ENCODE results near the gene GLDN. TPM values are rescaled to one million over a fixed set of nuclear protein-coding genes. Genes with fewer than 3 reads are reported as not detected.

The GLDN gene
- total RNA-seq, 5 donors from 2014 or later (not counting 1 experiment from before 2014, with no cell fraction given): 0.18 TPM; not detected in 4

DNA sequence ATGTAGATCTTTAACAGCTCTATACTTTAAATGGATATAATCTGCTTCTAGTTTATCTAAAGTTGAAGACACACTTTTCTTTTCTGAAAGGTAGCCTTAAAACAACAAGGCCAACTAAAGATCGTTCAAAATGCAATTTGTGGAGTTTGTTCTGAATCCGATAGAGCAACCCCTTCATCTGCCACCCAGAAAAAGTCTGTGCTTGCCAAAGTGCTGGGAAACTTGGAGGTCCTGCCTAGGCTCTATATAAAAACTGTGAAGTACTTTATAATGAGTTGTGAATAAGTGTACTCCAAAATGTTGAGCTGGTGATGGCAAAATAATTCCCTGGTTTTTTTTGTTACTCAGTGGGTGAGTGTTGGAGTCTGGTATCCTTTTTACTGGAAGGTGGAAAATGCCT, 12.5 kb downstream of the GLDN start:
- H3K27me3 Mint-ChIP-seq: peaks cover 12 to 17% of the 10 kb centered on the region in 2 donors
- peaks cover 0 to 4% (median 0%) of the 10 kb centered on the region in 3 donors for H3K9me3 Mint-ChIP-seq
- DNase-seq (no peak), ATAC-seq (replicated peaks in 1 of 4) (no peak)
- Histone ChIP-seq H3K4me1 (ENCODE audit: control insufficient read depth in 1 of 2, extremely low read depth in 1 of 2, insufficient read depth in 2 of 2, low read length in 2 of 2) (no peaks in the 10 kb centered on the region), H3K4me3 (ENCODE audit: control insufficient read depth in 1 of 2, extremely low read depth in 1 of 2, low read length in 1 of 2) (no peak overlapping the region), H3K9me3 (no peaks in the 10 kb centered on the region), H3K36me3 (ENCODE audit: control insufficient read depth in 2 of 2, extremely low read depth in 1 of 2, insufficient read depth in 1 of 2, low read length in 1 of 2) (no peaks in the 10 kb centered on the region), H3K27me3 (replicated peaks in 1 of 2; ENCODE audit: control insufficient read depth in 2 of 2, extremely low read depth in 1 of 2, insufficient read depth in 2 of 2, low read length in 1 of 2) (peaks cover 2 to 6% of the 10 kb centered on the region in 2 experiments), H3K27ac (ENCODE audit: low read length) (no peak overlapping the region)
- WGBS (ENCODE audit: insufficient coverage): no CpG with 5 or more reads among the region's 2 CpGs
- H3K4me3 Mint-ChIP-seq: no peak overlapping the region
- ChIA-PET CTCF (interaction anchor here in 1 of 2 donors (0.6 kb wide), 1 partner anchor 224 kb away, joined by 4 read pairs; no protein-coding TSS in a partner anchor), POLR2A (no interaction called here)
- H3K4me1 Mint-ChIP-seq: peaks cover 0 to 4% (median 3%) of the 10 kb centered on the region in 3 donors
- H3K36me3 Mint-ChIP-seq: no peaks in the 10 kb centered on the region
- H3K27ac Mint-ChIP-seq: no peak overlapping the region

DNA sequence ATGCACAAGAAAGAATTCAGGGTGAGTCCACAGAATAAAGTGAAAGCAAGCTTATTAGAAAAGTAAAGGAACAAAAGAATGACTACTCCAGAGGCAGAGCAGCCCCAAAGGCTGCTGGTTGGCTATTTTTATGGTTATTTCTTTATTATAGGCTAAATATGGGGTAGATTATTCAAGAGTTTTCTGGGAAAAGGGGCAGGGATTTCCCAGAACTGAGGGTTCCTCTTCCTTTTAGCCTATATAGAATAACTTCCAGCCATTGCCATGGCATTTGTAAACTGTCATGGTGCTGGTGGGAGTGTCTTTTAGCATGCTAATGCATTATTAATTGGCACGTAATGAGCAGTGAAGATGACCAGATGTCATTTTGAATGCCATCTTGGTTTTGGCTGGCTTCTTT, 13.6 kb downstream of the GLDN start:
- ChIA-PET POLR2A (no interaction called here), CTCF (no interaction called here)
- H3K27ac Mint-ChIP-seq: no peak overlapping the region
- H3K36me3 Mint-ChIP-seq: no peaks in the 10 kb centered on the region
- peaks cover 0 to 4% (median 3%) of the 10 kb centered on the region in 3 donors for H3K4me1 Mint-ChIP-seq
- no peak overlapping the region for H3K4me3 Mint-ChIP-seq
- WGBS (ENCODE audit: insufficient coverage): no CpG with 5 or more reads among the region's 1 CpG
- Histone ChIP-seq H3K9me3 (no peaks in the 10 kb centered on the region), H3K27me3 (replicated peaks in 1 of 2; ENCODE audit: control insufficient read depth in 2 of 2, extremely low read depth in 1 of 2, insufficient read depth in 2 of 2, low read length in 1 of 2) (peaks cover 2 to 6% of the 10 kb centered on the region in 2 experiments), H3K4me1 (ENCODE audit: control insufficient read depth in 1 of 2, extremely low read depth in 1 of 2, insufficient read depth in 2 of 2, low read length in 2 of 2) (no peaks in the 10 kb centered on the region), H3K27ac (ENCODE audit: low read length) (no peak overlapping the region), H3K36me3 (ENCODE audit: control insufficient read depth in 2 of 2, extremely low read depth in 1 of 2, insufficient read depth in 1 of 2, low read length in 1 of 2) (no peaks in the 10 kb centered on the region), H3K4me3 (ENCODE audit: control insufficient read depth in 1 of 2, extremely low read depth in 1 of 2, low read length in 1 of 2) (no peak overlapping the region)
- H3K9me3 Mint-ChIP-seq: peaks cover 0 to 4% (median 0%) of the 10 kb centered on the region in 3 donors
- H3K27me3 Mint-ChIP-seq: peaks cover 10 to 17% of the 10 kb centered on the region in 2 donors
- ATAC-seq (replicated peaks in 1 of 4) (no peak), DNase-seq (no peak)

DNA sequence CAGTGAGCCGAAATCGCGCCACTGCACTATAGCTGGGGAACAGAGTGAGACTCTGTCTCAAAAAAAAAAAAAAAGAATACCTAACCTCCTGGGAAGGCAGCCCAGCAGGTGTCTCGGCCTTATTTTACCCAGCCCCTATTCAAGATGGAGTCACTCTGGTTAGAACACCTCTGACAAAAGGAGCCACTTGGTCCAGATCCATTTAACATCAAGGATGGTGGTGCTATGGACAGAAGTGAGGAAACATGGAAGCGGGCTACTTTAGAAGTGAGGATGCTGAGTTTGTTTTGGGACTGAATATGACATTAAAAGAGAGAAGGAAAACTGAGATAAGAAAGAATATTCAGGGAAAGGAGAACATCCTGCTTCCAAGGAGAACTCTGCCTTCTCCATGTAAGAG, 14.7 kb downstream of the GLDN start:
- H3K27me3 Mint-ChIP-seq: peaks cover 6 to 17% of the 10 kb centered on the region in 2 donors
- ATAC-seq (replicated peaks in 1 of 4) (no peak), DNase-seq (no peak)
- H3K4me1 Mint-ChIP-seq: peaks cover 0 to 4% (median 3%) of the 10 kb centered on the region in 3 donors
- POLR2A ChIA-PET: no interaction called here
- no peaks in the 10 kb centered on the region for H3K9me3 ChIP-seq
- 33% methylated on average over 1 of the region's 5 CpGs for WGBS (ENCODE audit: insufficient coverage)
- CTCF ChIA-PET: no interaction called here
- peaks cover 2 to 6% of the 10 kb centered on the region in 2 experiments for H3K27me3 ChIP-seq (replicated peaks in 1 of 2; ENCODE audit: control insufficient read depth in 2 of 2, extremely low read depth in 1 of 2, insufficient read depth in 2 of 2, low read length in 1 of 2)
- peaks cover 0 to 4% (median 0%) of the 10 kb centered on the region in 3 donors for H3K9me3 Mint-ChIP-seq
- no peak overlapping the region for H3K4me3 Mint-ChIP-seq
- H3K4me1 ChIP-seq (ENCODE audit: control insufficient read depth in 1 of 2, extremely low read depth in 1 of 2, insufficient read depth in 2 of 2, low read length in 2 of 2): no peaks in the 10 kb centered on the region
- no peaks in the 10 kb centered on the region for H3K36me3 ChIP-seq (ENCODE audit: control insufficient read depth in 2 of 2, extremely low read depth in 1 of 2, insufficient read depth in 1 of 2, low read length in 1 of 2)
- H3K27ac ChIP-seq (ENCODE audit: low read length): no peak overlapping the region
- no peaks in the 10 kb centered on the region for H3K36me3 Mint-ChIP-seq
- no peak overlapping the region for H3K4me3 ChIP-seq (ENCODE audit: control insufficient read depth in 1 of 2, extremely low read depth in 1 of 2, low read length in 1 of 2)
- no peak overlapping the region for H3K27ac Mint-ChIP-seq

- ChIA-PET POLR2A (no interaction called here), CTCF (no interaction called here)
- Mint-ChIP-seq H3K4me3 (no peak overlapping the region), H3K4me1 (peaks cover 0 to 4% (median 3%) of the 10 kb centered on the region in 3 donors), H3K36me3 (no peaks in the 10 kb centered on the region), H3K9me3 (peaks cover 0 to 4% (median 0%) of the 10 kb centered on the region in 3 donors), H3K27ac (no peak overlapping the region), H3K27me3 (peaks cover 3 to 11% of the 10 kb centered on the region in 2 donors)
- no peaks in the 10 kb centered on the region for H3K9me3 ChIP-seq
- WGBS (ENCODE audit: insufficient coverage): 87% methylated on average over 6 of the region's 6 CpGs
- no peak overlapping the region for H3K4me3 ChIP-seq (ENCODE audit: control insufficient read depth in 1 of 2, extremely low read depth in 1 of 2, low read length in 1 of 2)
- no peaks in the 10 kb centered on the region for H3K4me1 ChIP-seq (ENCODE audit: control insufficient read depth in 1 of 2, extremely low read depth in 1 of 2, insufficient read depth in 2 of 2, low read length in 2 of 2)
- no peak overlapping the region for H3K27ac ChIP-seq (ENCODE audit: low read length)
- ATAC-seq (replicated peaks in 1 of 4): no peak
- DNase-seq: no peak
- peaks cover 2 to 6% of the 10 kb centered on the region in 2 experiments for H3K27me3 ChIP-seq (replicated peaks in 1 of 2; ENCODE audit: control insufficient read depth in 2 of 2, extremely low read depth in 1 of 2, insufficient read depth in 2 of 2, low read length in 1 of 2)
- H3K36me3 ChIP-seq (ENCODE audit: control insufficient read depth in 2 of 2, extremely low read depth in 1 of 2, insufficient read depth in 1 of 2, low read length in 1 of 2): no peaks in the 10 kb centered on the region
Observed at GRCh38 chr15:51356983-51357382, 15.5 kb downstream of the GLDN start.

DNA sequence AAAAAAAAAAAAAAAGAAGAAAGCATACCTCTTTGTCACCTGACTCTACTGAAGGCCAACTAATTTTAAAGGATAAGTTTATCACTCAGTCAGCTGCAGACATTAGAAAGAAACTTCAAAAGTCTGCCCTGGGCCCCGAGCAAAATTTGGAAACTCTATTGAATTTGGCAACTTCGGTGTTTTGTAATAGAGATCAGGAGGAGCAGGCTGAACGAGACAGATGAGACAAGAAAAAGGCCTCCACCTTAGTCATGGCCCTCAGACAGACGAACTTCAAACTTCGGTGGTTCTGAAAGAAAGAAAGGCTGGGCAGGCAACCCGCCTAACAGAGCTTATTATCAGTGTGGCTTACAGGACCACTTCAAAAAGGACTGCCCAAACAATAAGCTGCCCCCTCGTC, 18.5 kb downstream of the GLDN start:
- Mint-ChIP-seq H3K4me3 (no peak overlapping the region), H3K27ac (no peak overlapping the region), H3K27me3 (peaks cover 0 to under 1% of the 10 kb centered on the region in 2 donors), H3K4me1 (peaks cover 0 to 4% (median 3%) of the 10 kb centered on the region in 3 donors), H3K36me3 (no peaks in the 10 kb centered on the region), H3K9me3 (peaks cover 0 to 4% (median 0%) of the 10 kb centered on the region in 3 donors)
- CTCF ChIA-PET: no interaction called here
- ATAC-seq (replicated peaks in 1 of 4) (no peak), DNase-seq (no peak)
- POLR2A ChIA-PET: no interaction called here
- no peak overlapping the region for H3K4me3 ChIP-seq (ENCODE audit: control insufficient read depth in 1 of 2, extremely low read depth in 1 of 2, low read length in 1 of 2)
- WGBS (ENCODE audit: insufficient coverage): 80% methylated on average over 2 of the region's 7 CpGs
- no peaks in the 10 kb centered on the region for H3K36me3 ChIP-seq (ENCODE audit: control insufficient read depth in 2 of 2, extremely low read depth in 1 of 2, insufficient read depth in 1 of 2, low read length in 1 of 2)
- H3K27me3 ChIP-seq (replicated peaks in 1 of 2; ENCODE audit: control insufficient read depth in 2 of 2, extremely low read depth in 1 of 2, insufficient read depth in 2 of 2, low read length in 1 of 2): peaks cover 0 to 6% of the 10 kb centered on the region in 2 experiments
- H3K4me1 ChIP-seq (ENCODE audit: control insufficient read depth in 1 of 2, extremely low read depth in 1 of 2, insufficient read depth in 2 of 2, low read length in 2 of 2): no peaks in the 10 kb centered on the region
- no peaks in the 10 kb centered on the region for H3K9me3 ChIP-seq
- H3K27ac ChIP-seq (ENCODE audit: low read length): no peak overlapping the region

- Mint-ChIP-seq H3K4me3 (no peak overlapping the region), H3K9me3 (no peaks in the 10 kb centered on the region), H3K27me3 (peaks cover 0 to 6% of the 10 kb centered on the region in 2 donors), H3K27ac (no peak overlapping the region), H3K36me3 (no peaks in the 10 kb centered on the region), H3K4me1 (no peaks in the 10 kb centered on the region)
- Histone ChIP-seq H3K9me3 (no peaks in the 10 kb centered on the region), H3K4me3 (ENCODE audit: control insufficient read depth in 1 of 2, extremely low read depth in 1 of 2, low read length in 1 of 2) (no peak overlapping the region), H3K27me3 (replicated peaks in 1 of 2; ENCODE audit: control insufficient read depth in 2 of 2, extremely low read depth in 1 of 2, insufficient read depth in 2 of 2, low read length in 1 of 2) (peaks cover 0 to 2% of the 10 kb centered on the region in 2 experiments), H3K36me3 (ENCODE audit: control insufficient read depth in 2 of 2, extremely low read depth in 1 of 2, insufficient read depth in 1 of 2, low read length in 1 of 2) (no peaks in the 10 kb centered on the region), H3K27ac (ENCODE audit: low read length) (no peak overlapping the region), H3K4me1 (ENCODE audit: control insufficient read depth in 1 of 2, extremely low read depth in 1 of 2, insufficient read depth in 2 of 2, low read length in 2 of 2) (no peaks in the 10 kb centered on the region)
- DNase-seq: no peak
- WGBS (ENCODE audit: insufficient coverage): 90% methylated on average over 2 of the region's 9 CpGs
- POLR2A ChIA-PET: no interaction called here
- CTCF ChIA-PET: no interaction called here
- ATAC-seq (replicated peaks in 1 of 4): no peak
Observed at GRCh38 chr15:51363383-51363782, 21.9 kb downstream of the GLDN start.

GRCh38 chr15:51365417-51365816, 24.0 kb downstream of the GLDN start:
- H3K27ac ChIP-seq (ENCODE audit: low read length): no peak overlapping the region
- no peaks in the 10 kb centered on the region for H3K4me1 ChIP-seq (ENCODE audit: control insufficient read depth in 1 of 2, extremely low read depth in 1 of 2, insufficient read depth in 2 of 2, low read length in 2 of 2)
- WGBS (ENCODE audit: insufficient coverage): 67% methylated on average over 1 of the region's 6 CpGs
- no peaks in the 10 kb centered on the region for H3K9me3 ChIP-seq
- Mint-ChIP-seq H3K27ac (no peak overlapping the region), H3K4me1 (no peaks in the 10 kb centered on the region), H3K9me3 (no peaks in the 10 kb centered on the region), H3K27me3 (peaks cover 0 to 6% of the 10 kb centered on the region in 2 donors), H3K36me3 (no peaks in the 10 kb centered on the region), H3K4me3 (no peak overlapping the region)
- peaks cover 0 to 2% of the 10 kb centered on the region in 2 experiments for H3K27me3 ChIP-seq (replicated peaks in 1 of 2; ENCODE audit: control insufficient read depth in 2 of 2, extremely low read depth in 1 of 2, insufficient read depth in 2 of 2, low read length in 1 of 2)
- no peak overlapping the region for H3K4me3 ChIP-seq (ENCODE audit: control insufficient read depth in 1 of 2, extremely low read depth in 1 of 2, low read length in 1 of 2)
- CTCF ChIA-PET: no interaction called here
- no peaks in the 10 kb centered on the region for H3K36me3 ChIP-seq (ENCODE audit: control insufficient read depth in 2 of 2, extremely low read depth in 1 of 2, insufficient read depth in 1 of 2, low read length in 1 of 2)
- ATAC-seq (replicated peaks in 1 of 4): no peak
- POLR2A ChIA-PET: no interaction called here
- DNase-seq: no peak
